Heart left ventricle (tissue), 13 donors: ENCODE data around the gene AMZ2.
"Not testable (repeated sequence)": the region's sequence is repeated elsewhere in the genome, so short reads cannot be mapped to it uniquely, and the experiment has no call there.

ENCODE experiments used
- POLR2A ChIP-seq, 2 donors: fragments of 450-650 bp; IDR thresholded peaks; one replicate each; pipeline ENCODE4 v1.6.1; 2017; ENCODE audit warnings: antibody characterized with exemption in 2 of 2, mild to moderate bottlenecking in 2 of 2, moderate library complexity in 2 of 2
- TF ChIP-seq, protein P1 (sequence below), 12 donors: fragments of 200-600 bp; sonication (generic) in 4 of 12; IDR thresholded peaks; one replicate each; pipeline versions ENCODE4 v1.5.0 to v1.8.0; 2018 to 2022; ENCODE audit warnings: antibody characterized with exemption in 12 of 12, mild to moderate bottlenecking in 5 of 12
- donor health status: ischemic (EF 13 %, LVEDD 7.1; RV severe dilation, severe dysfunction).
- donor health status: DM: no; HTN: yes; CAD: no.
- donor health status: DM: no; HTN: no; CAD: no.
- donor health status: ischemic (EF 25% LVEDD 6.9; RV normal size, moderate dysfunction).
- donor health status: ischemic (EF 25% LVEDD 5.7; RV mildly dilated, moderate dysfunction).
- donor health status: ischemic (EF 35%, LVEDD 5.7; RV mildly dilated, moderate dysfunction).
- donor health status: nonischemic (EF 11% LVEDD 7.7; RV severe dilation, severe dysfunction).
- donor health status: DM: yes; HTN: yes; CAD: no.
- donor health status: PGD.
- donor health status: ischemic (EF 29% LVEDD 5.4; RV normal size, mild dysfunction).
- donor health status: nonischemic (EF 23%, LVEDD 6.1; RV moderate dilation, normal function).

GRCh38 chr17:68256701-68257100 lies 8.9 kb downstream of the AMZ2 start:
- TF ChIP-seq, protein P1, sequence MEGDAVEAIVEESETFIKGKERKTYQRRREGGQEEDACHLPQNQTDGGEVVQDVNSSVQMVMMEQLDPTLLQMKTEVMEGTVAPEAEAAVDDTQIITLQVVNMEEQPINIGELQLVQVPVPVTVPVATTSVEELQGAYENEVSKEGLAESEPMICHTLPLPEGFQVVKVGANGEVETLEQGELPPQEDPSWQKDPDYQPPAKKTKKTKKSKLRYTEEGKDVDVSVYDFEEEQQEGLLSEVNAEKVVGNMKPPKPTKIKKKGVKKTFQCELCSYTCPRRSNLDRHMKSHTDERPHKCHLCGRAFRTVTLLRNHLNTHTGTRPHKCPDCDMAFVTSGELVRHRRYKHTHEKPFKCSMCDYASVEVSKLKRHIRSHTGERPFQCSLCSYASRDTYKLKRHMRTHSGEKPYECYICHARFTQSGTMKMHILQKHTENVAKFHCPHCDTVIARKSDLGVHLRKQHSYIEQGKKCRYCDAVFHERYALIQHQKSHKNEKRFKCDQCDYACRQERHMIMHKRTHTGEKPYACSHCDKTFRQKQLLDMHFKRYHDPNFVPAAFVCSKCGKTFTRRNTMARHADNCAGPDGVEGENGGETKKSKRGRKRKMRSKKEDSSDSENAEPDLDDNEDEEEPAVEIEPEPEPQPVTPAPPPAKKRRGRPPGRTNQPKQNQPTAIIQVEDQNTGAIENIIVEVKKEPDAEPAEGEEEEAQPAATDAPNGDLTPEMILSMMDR (IDR thresholded peaks at IDR 0.05) = not testable (repeated sequence)
- not testable (repeated sequence) for TF ChIP-seq POLR2A (IDR thresholded peaks at IDR 0.05)
